ENCODE results near the gene UVRAG. TPM values are rescaled to one million over a fixed set of nuclear protein-coding genes. Genes with fewer than 3 reads are reported as not detected.
A peak's percentile ranks its signal among the peaks of the same experiment; 100 is the strongest.

UVRAG gene
- total and polyA plus RNA-seq, 2 of the 13 experiments (the other 11 are each of a cell fraction or from before 2014, with no cell fraction given), result 9.7 to 17.3 TPM

DNA sequence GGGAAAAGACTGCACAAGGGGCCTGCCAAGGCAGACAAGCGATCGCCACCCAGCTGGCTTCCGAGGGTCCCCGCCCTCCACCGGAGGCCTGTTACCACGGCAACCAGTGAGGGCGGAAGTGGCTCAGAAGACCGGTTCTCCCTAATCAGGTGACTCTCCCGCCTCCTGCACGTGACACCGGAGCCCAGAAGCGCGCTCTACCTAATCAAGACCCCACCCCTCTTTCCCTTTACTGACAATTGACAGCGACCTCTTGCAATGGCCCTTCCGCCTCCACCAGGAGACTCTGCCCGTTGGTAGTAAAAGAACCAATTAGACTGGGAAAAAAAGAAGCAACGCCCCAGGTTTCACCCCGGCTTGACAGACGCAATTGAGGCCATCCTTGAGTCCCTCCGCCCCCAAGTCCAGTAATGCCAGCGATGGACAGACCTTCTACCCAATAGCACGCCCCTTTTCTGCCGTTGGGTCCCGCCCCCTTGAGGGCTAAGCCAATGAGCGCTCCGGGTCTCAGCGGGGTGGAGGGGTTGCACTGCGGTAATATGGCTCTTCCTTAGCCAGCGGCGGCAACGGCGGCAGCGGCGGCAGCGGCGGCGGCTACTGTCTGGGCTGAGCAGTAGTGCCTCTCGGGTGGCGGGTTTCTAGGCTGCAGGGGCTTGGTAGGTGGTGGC is at the start of gene UVRAG (continued):
- no peak for TF ChIP-seq SOX6 (IDR thresholded peaks at IDR 0.05)
- TF ChIP-seq SOX6 (CRISPR knock-in tag; IDR thresholded peaks at IDR 0.05), result peak; percentile 36
- TF ChIP-seq ZNF143 (CRISPR knock-in tag; IDR thresholded peaks at IDR 0.05), result no peak
- no peak for TF ChIP-seq ZNF484 (CRISPR knock-in tag; IDR thresholded peaks at IDR 0.05; ENCODE audit: borderline replicate concordance, low read depth)
- TF ChIP-seq HDAC1 (CRISPR knock-in tag; IDR thresholded peaks at IDR 0.05), result peak; percentile 68; the same call in 1 of the 2 replicates
- no peak for TF ChIP-seq ZNF724P (CRISPR knock-in tag; IDR thresholded peaks at IDR 0.05; ENCODE audit: borderline replicate concordance)
- no peak for TF ChIP-seq HNRNPUL1 (IDR thresholded peaks at IDR 0.05; ENCODE audit: low read depth, low read length)
- no peak for TF ChIP-seq ZNF30 (CRISPR knock-in tag; IDR thresholded peaks at IDR 0.05)
- TF ChIP-seq XBP1 (CRISPR knock-in tag; IDR thresholded peaks at IDR 0.05), result no peak
- TF ChIP-seq PAF1 (CRISPR knock-in tag; IDR thresholded peaks at IDR 0.05), result no peak
- no peak for TF ChIP-seq ZNF557 (CRISPR knock-in tag; IDR thresholded peaks at IDR 0.05)
- TF ChIP-seq NAIF1 (CRISPR knock-in tag; IDR thresholded peaks at IDR 0.05; ENCODE audit: borderline replicate concordance), result no peak
- TF ChIP-seq, protein P1, sequence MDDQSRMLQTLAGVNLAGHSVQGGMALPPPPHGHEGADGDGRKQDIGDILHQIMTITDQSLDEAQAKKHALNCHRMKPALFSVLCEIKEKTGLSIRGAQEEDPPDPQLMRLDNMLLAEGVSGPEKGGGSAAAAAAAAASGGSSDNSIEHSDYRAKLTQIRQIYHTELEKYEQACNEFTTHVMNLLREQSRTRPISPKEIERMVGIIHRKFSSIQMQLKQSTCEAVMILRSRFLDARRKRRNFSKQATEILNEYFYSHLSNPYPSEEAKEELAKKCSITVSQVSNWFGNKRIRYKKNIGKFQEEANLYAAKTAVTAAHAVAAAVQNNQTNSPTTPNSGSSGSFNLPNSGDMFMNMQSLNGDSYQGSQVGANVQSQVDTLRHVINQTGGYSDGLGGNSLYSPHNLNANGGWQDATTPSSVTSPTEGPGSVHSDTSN (CRISPR knock-in tag; IDR thresholded peaks at IDR 0.05; ENCODE audit: borderline replicate concordance), result no peak
- TF ChIP-seq, protein P2, sequence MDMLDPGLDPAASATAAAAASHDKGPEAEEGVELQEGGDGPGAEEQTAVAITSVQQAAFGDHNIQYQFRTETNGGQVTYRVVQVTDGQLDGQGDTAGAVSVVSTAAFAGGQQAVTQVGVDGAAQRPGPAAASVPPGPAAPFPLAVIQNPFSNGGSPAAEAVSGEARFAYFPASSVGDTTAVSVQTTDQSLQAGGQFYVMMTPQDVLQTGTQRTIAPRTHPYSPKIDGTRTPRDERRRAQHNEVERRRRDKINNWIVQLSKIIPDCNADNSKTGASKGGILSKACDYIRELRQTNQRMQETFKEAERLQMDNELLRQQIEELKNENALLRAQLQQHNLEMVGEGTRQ (IDR thresholded peaks at IDR 0.05; ENCODE audit: low read depth, low read length), result peak; percentile 99
- TF ChIP-seq, protein P2 (CRISPR knock-in tag; IDR thresholded peaks at IDR 0.05; ENCODE audit: borderline replicate concordance), result peak; percentile 100
- TF ChIP-seq ZNF891 (CRISPR knock-in tag; IDR thresholded peaks at IDR 0.05), result no peak; the same call in 1 of the 2 replicates
- TF ChIP-seq MATR3 (CRISPR knock-in tag; IDR thresholded peaks at IDR 0.05), result no peak
- no peak for TF ChIP-seq BATF2 (CRISPR knock-in tag; IDR thresholded peaks at IDR 0.05)
- TF ChIP-seq, protein P3, sequence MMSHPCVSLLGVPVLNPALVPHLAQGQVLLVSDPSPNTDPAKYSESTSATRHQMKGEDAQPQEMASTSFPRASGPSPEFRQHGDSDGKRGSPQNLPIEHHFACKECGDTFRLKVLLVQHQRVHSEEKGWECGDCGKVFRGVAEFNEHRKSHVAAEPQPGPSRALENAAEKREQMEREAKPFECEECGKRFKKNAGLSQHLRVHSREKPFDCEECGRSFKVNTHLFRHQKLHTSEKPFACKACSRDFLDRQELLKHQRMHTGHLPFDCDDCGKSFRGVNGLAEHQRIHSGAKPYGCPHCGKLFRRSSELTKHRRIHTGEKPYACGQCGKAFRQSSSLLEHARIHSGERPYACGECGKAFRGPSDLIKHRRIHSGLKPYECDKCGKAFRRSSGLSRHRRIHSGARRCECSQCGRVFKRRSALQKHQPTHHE (CRISPR knock-in tag; IDR thresholded peaks at IDR 0.05; ENCODE audit: borderline replicate concordance), result no peak
- no peak for TF ChIP-seq AGO2 (optimal IDR thresholded peaks at IDR 0.05; ENCODE audit: low read depth, low read length)
- TF ChIP-seq ZNF333 (CRISPR knock-in tag; IDR thresholded peaks at IDR 0.05; ENCODE audit: borderline replicate concordance), result no peak
- TF ChIP-seq ARNT (IDR thresholded peaks at IDR 0.05), result no peak
- TF ChIP-seq NFIB (CRISPR knock-in tag; IDR thresholded peaks at IDR 0.05; ENCODE audit: borderline replicate concordance), result no peak
- TF ChIP-seq TCF7 (IDR thresholded peaks at IDR 0.05; ENCODE audit: low read depth), result no peak

Measured in HepG2 (cell line).